ELF-1 (cell line): ENCODE data around the gene PRND.
A peak's percentile ranks its signal among the peaks of the same experiment; 100 is the strongest.
"Not testable (repeated sequence)": the region's sequence is repeated elsewhere in the genome, so short reads cannot be mapped to it uniquely, and the experiment has no call there.

Source experiments
- DNase-seq: peaks from one replicate; pipeline ENCODE4 v3.0.0-alpha.2; 2016; ENCODE audit warnings: low read depth, low spot score

The PRND gene

DNA sequence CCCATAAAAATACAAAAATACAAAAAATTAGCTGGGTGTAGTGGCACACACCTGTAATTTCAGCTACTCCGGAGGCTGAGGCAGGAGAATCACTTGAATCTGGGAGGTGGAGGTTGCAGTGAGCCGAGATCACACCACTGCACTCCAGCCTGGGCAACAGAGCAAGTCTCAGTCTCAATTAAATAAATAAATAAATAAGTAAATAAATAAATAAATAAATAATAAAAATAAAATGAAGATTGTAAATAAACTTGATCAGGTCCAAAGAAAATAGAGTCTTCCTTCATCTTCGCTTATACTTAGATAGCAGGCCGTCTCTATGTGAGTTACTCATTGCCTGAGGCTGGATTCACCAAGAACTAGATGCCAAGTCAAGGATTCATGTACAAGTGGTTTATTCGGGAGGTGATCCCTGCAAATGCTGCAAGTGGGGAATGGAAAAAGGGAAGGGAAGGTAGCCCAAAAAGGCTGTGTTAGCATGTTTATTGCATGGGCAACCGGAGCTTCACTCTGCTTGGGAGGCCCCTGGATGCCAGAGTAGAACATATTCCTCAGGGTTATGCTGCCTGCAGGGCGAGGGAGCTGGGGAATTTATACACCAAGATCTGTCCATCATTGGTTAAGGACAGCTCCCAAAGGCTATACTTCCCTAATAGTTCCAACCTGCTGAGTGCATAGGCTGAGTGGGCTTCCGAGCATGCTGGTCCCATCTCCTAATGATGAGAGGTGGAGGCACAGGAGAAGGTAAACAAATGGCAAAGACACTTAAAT is 16.3 kb downstream of the PRND start:
- no peak for DNase-seq

GRCh38 chr20:4740774-4741431 is 19.2 kb downstream of the PRND start:
- DNase-seq: peak; percentile 84

DNA sequence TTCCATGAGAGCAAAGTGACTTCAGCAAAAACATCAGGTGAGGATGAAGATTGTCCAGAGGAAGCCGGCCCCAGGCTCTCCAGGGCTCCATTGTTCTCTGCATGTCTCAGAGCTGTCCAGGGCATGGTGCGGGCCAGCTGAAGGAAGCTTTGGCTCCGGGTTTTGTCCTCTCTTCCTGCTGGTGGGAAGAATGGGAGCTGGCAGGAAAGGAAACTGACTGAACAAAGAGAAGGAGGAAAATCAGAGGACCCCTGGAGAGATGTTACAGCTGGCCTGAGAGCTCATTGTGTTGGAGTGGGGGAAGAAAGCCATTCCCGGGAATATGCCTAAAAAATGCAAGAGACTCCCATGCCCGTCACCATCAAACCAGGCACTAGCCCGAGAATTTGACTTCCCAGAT is 27.1 kb downstream of the PRND start:
- peak; percentile 57 for DNase-seq

DNA sequence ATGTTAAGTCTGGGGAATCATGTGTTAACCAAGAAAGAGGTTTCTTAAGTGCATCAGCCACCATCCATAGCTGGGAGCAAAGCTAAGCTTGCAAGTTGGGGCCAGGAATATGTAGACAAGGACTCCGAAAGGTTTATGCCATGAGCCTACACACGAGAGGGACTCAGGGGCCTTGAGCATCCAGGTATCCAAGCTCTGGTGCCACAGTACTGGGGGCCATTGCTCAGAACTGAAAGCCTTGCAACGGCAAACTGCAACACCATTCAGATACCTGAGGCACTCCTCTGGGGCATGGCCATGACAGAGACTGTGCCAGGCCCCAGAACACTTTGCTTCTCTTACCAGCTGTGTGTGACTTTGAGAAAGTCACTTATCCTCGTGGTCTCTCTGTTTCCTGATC is 27.6 kb downstream of the PRND start:
- no peak for DNase-seq

DNA sequence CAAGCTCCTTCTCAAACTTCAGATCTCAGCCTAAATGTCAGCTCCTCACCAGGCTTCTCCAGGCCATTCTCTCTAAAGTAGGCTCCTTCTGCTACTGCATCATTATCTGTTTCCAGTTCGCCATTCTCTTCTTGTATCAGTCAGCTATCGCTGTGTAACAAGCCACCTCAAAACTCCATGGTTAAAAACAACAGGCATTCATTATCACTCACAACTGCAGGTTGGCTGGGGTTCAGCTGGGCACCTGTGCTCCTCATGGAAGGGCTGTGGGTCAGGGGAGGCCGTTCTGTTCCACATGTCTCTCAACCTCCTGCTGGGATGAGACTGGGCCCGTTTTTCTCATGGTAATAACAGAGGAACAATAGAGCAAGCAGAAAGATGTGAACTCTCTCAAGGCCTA is 28.7 kb downstream of the PRND start:
- DNase-seq: no peak

GRCh38 chr20:4759100-4759884 is 37.6 kb downstream of the PRND start:
- DNase-seq: peak; percentile 88

DNA sequence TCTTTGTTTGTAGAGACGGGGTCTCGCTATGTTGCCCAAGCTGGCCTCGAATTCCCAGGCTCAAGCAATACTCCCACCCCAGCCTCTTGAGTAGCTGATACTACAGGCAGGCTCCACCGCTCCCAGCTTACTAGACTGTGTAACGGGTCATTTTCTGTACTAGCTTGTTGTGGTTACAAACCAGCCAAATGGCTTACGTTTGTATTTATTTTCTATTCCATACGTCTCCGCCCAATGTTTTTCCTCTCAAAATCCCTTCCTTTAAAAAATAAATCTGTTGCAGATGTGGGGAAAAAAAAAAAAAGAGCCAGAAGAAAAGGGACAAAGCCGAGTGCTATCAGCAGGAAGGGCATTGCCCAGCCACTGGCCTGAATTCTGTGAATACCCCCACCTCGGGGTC is 41.6 kb downstream of the PRND start:
- no peak for DNase-seq

GRCh38 chr20:4763723-4764510 is 42.2 kb downstream of the PRND start:
- no peak for DNase-seq

DNA sequence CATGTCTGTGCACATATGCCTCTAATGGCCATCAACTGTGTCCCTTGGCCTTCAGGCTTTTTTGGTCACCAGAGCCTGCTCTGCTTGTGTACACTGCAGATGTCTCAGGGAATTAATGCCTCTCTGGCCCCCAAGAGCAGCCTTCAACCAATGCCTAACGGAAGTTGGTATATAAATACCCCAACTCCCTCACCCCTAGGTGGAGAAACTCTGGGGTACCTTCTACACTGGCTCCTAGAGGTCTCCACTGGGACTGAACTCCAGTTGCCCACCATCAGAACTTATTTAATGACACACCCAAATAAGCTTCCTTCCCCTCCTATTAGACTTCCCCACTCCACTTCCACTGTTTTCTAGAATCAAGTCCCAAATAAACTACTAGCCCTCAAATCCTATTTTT is 43.1 kb downstream of the PRND start:
- no peak for DNase-seq

DNA sequence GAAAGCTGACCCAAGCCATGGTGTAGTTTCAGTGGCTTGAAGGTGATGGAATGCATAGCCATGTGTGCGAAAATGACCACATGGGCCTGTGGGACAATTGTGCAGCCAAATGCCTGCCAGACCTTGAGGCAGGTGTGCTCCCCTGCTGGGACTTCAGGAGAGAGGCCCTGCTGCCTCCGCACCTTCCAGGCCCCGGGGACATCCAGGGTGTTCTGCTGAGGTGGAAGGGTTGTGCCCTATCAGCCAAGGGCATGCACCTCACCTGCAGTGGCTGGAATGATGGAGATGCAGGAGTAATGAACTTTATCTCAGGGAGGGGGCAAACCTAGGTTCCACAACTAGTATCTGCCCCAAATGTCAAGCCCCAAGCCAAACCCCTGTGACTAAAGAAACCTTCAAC is 44.0 kb downstream of the PRND start:
- no peak for DNase-seq

- DNase-seq: no peak
Observed at GRCh38 chr20:4766631-4767030, 44.9 kb downstream of the PRND start.

DNA sequence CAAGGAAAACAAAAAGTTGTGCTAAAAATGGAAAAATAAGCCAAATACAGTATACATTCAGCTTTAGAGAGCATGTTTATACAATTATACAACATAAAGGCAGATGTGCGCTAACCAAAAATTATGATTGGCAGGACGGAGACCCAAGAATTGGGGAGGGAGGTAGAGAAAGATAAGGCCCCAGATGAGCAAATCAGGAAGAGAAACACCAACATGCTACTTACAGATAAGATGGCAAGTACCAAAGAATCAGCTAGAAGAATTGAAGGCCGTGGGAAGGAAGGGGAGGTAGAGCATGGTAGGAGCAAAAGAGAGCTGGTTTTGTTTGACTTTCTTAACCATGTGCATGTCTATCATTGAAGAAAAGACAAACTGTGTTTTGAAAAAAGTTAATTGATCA is 45.4 kb downstream of the PRND start:
- DNase-seq: no peak

- DNase-seq: no peak
Observed at GRCh38 chr20:4769328-4769727, 47.6 kb downstream of the PRND start.

DNA sequence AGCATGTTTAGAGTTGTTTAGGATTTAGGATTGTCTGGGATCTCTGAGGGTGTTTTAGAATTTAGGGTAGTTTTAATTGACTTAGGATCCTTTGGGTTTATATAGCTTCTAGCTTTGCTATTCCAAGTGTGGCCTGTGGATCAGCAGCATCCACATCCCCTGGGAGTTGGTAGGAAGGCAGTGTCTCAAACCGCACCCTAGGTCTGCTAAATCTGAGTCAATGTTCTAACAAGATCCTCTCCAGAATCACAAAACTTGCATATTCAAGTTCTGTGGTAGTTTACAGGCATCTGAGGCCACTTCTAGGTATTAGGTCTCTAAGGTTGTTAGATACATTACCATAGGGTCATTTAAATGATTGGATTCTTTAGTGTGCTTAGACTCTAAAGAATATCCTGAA is 48.3 kb downstream of the PRND start:
- DNase-seq: no peak

- DNase-seq: no peak
Observed at GRCh38 chr20:4771004-4771403, 49.3 kb downstream of the PRND start.

DNA sequence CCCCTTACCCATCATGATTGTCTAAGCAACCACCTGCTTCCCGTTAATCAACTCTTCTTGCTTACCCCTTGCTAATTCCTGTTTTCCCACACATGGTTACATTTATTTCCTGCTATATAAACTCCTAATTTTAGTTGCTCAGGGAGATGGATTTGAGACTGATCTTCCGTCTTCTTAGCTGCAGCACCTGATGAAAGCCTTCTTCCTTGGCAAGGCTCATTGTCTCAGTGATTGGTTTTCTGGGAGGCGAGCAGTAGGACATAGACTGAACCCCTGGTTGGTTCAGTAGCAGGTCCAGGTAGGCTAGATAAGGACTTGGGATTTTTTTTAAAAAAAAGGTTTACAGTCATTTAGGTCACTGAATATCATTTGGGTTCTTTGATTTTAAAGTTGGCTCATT is 50.4 kb downstream of the PRND start:
- no peak for DNase-seq

DNA sequence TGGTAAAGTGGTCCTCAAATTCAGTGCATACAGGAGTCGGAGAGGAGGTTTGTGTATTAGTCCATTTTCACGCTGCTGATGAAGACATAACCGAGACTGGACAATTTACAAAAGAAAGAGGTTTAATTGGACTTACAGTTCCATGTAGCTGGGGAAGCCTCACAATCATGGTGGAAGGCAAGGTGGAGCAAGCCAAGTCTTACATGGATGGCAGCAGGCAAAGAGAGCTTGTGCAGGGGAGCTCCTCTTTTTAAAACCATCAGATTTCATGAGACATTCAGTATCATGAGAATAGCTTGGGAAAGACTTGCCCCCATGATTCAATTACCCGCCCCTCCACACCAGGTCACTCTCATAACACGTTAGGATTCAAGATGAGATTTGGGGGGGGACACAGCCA is 51.3 kb downstream of the PRND start:
- DNase-seq: not testable (repeated sequence)

- no peak for DNase-seq
Observed at GRCh38 chr20:4773736-4774135, 52.0 kb downstream of the PRND start.

GRCh38 chr20:4774207-4774606 is 52.5 kb downstream of the PRND start:
- DNase-seq: no peak

DNA sequence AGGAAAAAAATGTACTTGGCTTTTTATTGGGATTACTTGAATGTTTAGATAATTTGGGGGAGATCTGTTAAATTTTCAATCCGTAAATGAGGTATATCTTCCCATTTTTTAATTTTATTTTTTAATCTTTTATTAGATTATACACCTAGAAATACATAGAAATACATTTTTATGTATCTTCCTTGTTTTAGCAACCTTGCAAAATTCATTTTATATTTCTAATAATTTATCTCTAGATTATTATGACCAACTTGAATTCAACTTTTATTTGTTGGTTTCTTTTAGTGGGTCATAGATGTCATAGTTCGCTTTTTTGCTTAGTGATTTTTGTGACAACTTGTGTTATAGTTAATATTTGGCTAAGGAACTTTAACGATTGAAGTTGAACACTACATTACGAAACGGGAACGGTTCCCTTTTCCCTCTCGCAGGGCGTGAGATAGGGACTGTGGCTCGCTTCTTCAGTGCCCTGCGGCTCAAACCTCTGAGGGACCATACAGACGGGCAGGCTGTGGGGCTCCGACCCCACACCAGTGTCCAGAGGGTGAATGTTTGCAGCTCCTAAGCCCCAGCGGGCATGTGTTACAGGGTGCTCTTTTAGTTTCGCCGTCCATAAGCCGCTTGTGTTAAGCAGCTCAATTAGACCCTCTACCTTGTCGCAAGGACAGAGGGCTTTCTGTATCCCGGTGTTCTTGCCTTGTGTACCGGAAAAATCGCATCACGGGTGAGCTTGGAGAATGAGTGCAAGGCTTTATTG is 53.8 kb downstream of the PRND start:
- DNase-seq: no peak

- DNase-seq: no peak
Observed at GRCh38 chr20:4776079-4776630, 54.4 kb downstream of the PRND start.
